ENCODE measurements around the gene SIRT2. TPM values are rescaled to one million over a fixed set of nuclear protein-coding genes. Genes with fewer than 3 reads are reported as not detected.
A peak's percentile ranks its signal among the peaks of the same experiment; 100 is the strongest.
"Not testable (repeated sequence)": the region's sequence is repeated elsewhere in the genome, so short reads cannot be mapped to it uniquely, and the experiment has no call there.

Gene SIRT2
- total RNA-seq, 4 donors from 2014 or later: 108 to 154 (median 129) TPM

DNA sequence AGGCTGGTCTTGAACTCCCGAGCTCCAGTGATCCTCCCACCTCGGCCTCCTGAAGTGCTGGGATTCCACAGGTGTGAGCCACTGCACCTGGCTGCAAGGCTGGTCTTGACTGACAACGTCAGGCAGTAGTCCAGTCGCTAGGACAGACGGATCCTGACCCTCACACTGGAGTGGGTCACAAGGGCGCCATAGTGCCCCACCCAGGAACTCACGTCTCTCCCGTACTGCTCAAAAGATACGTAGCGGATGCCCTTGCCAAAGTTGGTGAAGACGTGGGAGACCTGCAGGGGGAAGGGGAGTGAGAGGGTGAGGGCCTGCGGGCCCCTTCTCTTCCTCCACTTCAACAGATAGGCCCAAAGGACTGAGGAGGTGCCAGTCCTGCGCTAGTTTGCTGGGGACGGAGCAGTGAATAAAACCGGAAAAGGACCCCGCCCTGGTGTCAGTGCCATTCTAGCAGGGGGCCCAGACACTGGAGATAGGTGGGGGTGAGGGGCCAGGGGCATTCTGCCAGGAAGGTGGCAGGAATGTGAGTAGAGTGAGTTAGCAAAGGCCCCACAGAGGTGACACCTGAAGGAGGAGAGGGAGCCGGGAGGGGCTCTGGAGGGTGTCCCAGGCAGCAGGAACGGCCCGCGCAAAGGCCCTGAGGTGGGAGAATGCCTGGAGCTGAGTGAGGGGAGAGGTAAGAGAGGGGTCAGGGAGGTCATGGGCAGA, 43.2 kb upstream of the SIRT2 start:
- DNase-seq (ENCODE audit: low spot score in 2 of 2): no peak
- H3K36me3 ChIP-seq: peaks cover 0 to 46% (median 0%) of the 10 kb centered on the region in 3 donors
- no peak for TF ChIP-seq EP300 (IDR thresholded peaks at IDR 0.05)
- TF ChIP-seq POLR2A (IDR thresholded peaks at IDR 0.05): no peak
- no peak overlapping the region for H3K4me3 ChIP-seq
- no peaks in the 10 kb centered on the region for H3K4me1 ChIP-seq
- no peak overlapping the region for H3K27ac ChIP-seq
- WGBS, 2 donors: 82 to 87% methylated on average over 20 of the region's 20 CpGs
- no peaks in the 10 kb centered on the region for H3K27me3 ChIP-seq
- H3K9me3 ChIP-seq: no peaks in the 10 kb centered on the region

DNA sequence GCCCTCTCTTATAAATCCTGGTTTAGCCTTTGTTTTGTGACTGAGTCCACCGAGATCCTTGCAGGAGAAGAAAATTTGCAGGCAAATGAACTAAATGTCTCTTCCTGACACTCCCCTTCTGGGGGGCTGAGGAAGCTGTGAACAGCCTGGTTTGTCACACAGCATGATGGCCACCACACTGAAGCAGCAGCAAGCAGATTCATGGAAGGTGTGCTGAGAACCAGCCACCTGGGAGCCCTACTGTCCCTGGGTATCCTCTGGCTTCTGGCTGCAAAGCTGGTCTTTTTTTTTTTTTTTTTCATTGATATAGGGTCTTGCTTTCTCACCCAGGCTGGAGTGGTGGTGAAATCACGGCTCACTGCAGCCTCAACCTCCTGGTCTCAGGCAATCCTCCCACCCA, 42.6 kb upstream of the SIRT2 start:
- 64 to 70% methylated on average over 2 of the region's 2 CpGs for WGBS, 2 donors
- DNase-seq (ENCODE audit: low spot score in 2 of 2): no peak
- no peak overlapping the region for H3K4me3 ChIP-seq
- TF ChIP-seq CTCF (IDR thresholded peaks at IDR 0.05) (no peak), EP300 (IDR thresholded peaks at IDR 0.05) (no peak), POLR2A (IDR thresholded peaks at IDR 0.05) (no peak)
- no peaks in the 10 kb centered on the region for H3K27me3 ChIP-seq
- no peaks in the 10 kb centered on the region for H3K4me1 ChIP-seq
- H3K9me3 ChIP-seq: no peaks in the 10 kb centered on the region
- H3K27ac ChIP-seq: no peak overlapping the region
- H3K36me3 ChIP-seq: peaks cover 0 to 40% (median 0%) of the 10 kb centered on the region in 3 donors

GRCh38 chr19:38941466-38941865, 42.0 kb upstream of the SIRT2 start:
- 74 to 91% methylated on average over 5 of the region's 5 CpGs for WGBS, 2 donors
- H3K27ac ChIP-seq: not testable (repeated sequence)
- peaks cover 0 to 37% (median 0%) of the 10 kb centered on the region in 3 donors for H3K36me3 ChIP-seq

DNA sequence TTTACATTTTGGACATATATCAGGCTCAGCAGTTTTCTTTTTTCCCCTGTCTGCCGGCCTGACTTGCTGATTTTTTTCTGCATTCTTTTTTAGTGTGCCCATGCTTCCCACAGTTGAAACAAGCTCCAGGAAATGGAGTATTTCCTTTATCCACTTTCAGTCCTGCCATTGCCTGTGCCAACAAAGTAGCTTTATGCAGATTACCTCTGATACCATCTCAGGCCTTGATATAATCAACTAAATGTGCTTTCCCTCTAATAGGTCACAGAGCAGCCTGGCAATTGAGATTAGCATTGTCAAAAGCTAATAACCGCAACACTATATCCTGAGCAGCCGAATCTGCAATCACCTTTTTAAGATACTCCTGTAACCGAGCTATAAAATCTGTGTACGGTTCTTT, 40.5 kb upstream of the SIRT2 start:
- no peaks in the 10 kb centered on the region for H3K4me1 ChIP-seq
- no peak overlapping the region for H3K27ac ChIP-seq
- H3K4me3 ChIP-seq: no peak overlapping the region
- no peaks in the 10 kb centered on the region for H3K27me3 ChIP-seq
- no peak for DNase-seq (ENCODE audit: low spot score in 2 of 2)
- peaks cover 0 to 4% (median 0%) of the 10 kb centered on the region in 4 donors for H3K9me3 ChIP-seq
- 64 to 66% methylated on average over 5 of the region's 5 CpGs for WGBS, 2 donors
- peaks cover 0 to 39% (median 0%) of the 10 kb centered on the region in 3 donors for H3K36me3 ChIP-seq
- TF ChIP-seq EP300 (IDR thresholded peaks at IDR 0.05): no peak
- TF ChIP-seq CTCF (IDR thresholded peaks at IDR 0.05): no peak
- TF ChIP-seq POLR2A (IDR thresholded peaks at IDR 0.05): no peak

More at GRCh38 chr19:38941466-38941865, 42.0 kb upstream of the SIRT2 start:
- not testable (repeated sequence) for H3K4me1 ChIP-seq; DNase-seq (ENCODE audit: low spot score in 2 of 2); H3K9me3 ChIP-seq; H3K4me3 ChIP-seq; H3K27me3 ChIP-seq

GRCh38 chr19:38933544-38933943, 34.1 kb upstream of the SIRT2 start:
- no peaks in the 10 kb centered on the region for H3K27me3 ChIP-seq
- DNase-seq (ENCODE audit: low spot score in 2 of 2): no peak
- TF ChIP-seq POLR2A (IDR thresholded peaks at IDR 0.05) (no peak), EP300 (IDR thresholded peaks at IDR 0.05) (no peak), CTCF (IDR thresholded peaks at IDR 0.05) (no peak)
- peaks cover 0 to 29% (median 14%) of the 10 kb centered on the region in 4 donors for H3K4me1 ChIP-seq
- peaks cover 0 to 9% (median 0%) of the 10 kb centered on the region in 4 donors for H3K9me3 ChIP-seq
- peaks cover 0 to 46% (median 0%) of the 10 kb centered on the region in 3 donors for H3K36me3 ChIP-seq
- no peak overlapping the region for H3K4me3 ChIP-seq
- H3K27ac ChIP-seq: no peak overlapping the region
- 72 to 74% methylated on average over 4 of the region's 4 CpGs for WGBS, 2 donors

- H3K4me3 ChIP-seq: no peak overlapping the region
- H3K9me3 ChIP-seq: peaks cover 0 to 9% (median 0%) of the 10 kb centered on the region in 4 donors
- no peaks in the 10 kb centered on the region for H3K27me3 ChIP-seq
- H3K36me3 ChIP-seq: peaks cover 0 to 53% (median 0%) of the 10 kb centered on the region in 3 donors
- TF ChIP-seq EP300 (IDR thresholded peaks at IDR 0.05) (no peak), CTCF (IDR thresholded peaks at IDR 0.05) (peak in 1 of 5 experiments; percentile 18)
- DNase-seq (ENCODE audit: low spot score in 2 of 2): no peak
- H3K27ac ChIP-seq: no peak overlapping the region
- 85 to 89% methylated on average over 25 to 29 of the region's 29 CpGs for WGBS, 2 donors
- H3K4me1 ChIP-seq: peaks cover 0 to 29% (median 14%) of the 10 kb centered on the region in 4 donors
Observed at GRCh38 chr19:38932425-38933179, 33.2 kb upstream of the SIRT2 start.

Data from tibial nerve (tissue), 4 donors.